Medulla oblongata (tissue), 1 donor: ENCODE measurements around the gene ENPP1.
"Not testable (repeated sequence)": the region's sequence is repeated elsewhere in the genome, so short reads cannot be mapped to it uniquely, and the experiment has no call there.

Source experiments
- DNase-seq: peaks from one replicate; pipeline ENCODE4 v3.0.0-alpha.2; 2015; ENCODE audit errors: extremely low spot score

Gene ENPP1

DNA sequence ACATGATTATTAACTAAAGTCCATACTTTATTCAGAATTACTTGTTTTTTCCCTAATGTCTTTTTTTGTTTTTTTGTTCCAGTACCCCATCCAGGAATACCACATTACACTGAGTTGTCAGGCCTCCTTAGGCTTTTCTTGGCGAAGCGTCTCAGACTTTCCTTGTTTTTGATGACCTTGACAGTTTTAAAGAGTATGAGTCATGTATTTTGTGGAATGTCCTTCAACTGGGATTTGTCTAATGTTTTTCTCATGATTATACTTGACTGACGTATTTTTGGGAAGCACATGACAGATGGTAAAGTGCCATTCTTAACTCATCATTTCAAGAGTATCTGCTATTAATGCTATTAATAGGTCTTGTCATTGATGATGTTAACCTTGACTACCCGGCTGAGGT lies 23.6 kb downstream of the ENPP1 start:
- no peak for DNase-seq

DNA sequence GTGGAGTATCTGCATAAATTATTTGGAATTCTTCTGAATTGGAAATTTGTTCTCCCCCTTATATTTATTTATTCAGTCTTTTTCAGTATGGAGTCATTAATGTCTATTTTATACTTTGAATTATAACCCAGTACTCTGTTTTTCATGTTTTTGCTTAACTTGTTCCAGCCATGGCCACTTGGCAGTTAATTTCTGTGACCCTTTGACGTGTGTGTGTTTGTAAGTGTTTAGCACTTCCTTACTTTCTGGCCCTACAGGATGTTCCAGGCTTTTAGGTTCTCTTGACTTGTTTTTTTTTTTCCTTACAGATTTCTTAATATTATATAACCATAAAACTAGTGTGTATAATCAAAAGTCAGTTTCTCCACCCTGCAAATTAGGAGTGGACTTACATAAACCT lies 24.1 kb downstream of the ENPP1 start:
- no peak for DNase-seq

DNA sequence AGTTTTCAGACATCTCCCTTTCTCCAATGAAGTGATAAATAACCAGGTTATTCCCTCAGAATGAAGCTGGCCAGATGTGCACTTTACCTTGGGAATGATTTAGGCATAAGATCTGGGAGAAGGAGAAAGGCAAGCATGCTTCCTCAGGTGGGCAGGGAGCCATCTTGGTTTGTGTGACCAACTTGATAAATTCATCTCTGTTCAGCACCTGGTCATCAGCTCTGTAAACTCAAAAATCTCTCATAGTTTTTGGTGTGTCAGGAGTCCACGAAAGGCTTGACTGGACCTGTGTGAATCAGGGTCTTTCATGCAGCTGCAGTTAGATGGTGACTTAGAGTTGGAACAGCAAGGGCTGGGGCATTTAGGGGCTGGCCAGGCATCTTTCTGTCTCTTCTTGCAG lies 24.5 kb downstream of the ENPP1 start:
- DNase-seq: no peak

DNA sequence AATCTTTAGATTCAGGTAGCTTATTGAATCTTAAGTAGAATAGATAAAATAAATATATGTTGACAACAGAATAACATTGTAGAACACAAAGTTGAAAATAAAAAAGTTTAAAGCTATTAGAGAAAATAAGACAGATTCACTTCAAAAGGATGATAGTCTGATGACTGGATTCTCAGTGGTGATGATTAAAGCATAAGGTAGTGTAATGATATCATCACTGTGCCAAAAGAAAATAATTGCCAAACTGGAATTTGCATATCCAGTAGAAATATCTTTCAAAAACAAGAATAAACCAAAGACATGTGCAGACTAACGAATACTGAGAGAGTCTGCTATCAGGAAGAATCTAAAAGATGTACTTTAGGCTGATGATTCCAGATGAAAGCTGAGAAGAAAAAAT lies 30.2 kb downstream of the ENPP1 start:
- DNase-seq: no peak

DNA sequence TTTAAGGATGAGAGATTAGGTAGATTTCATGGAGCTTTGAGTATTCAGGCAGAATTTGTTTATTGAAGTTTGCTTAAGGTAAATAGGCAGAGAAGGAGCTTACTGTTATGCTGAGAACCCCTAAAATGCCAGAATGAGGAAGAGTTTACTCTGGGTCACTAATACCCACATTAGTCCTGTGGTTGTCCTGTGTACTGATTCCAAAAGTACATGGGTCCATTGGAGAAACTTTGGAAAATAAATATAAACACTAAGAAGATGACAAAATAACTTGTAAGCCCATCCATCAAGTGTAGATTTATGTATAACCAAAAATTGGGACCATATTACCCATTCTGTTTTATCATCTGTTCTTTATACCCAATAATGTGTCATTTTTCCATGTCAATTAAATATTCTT lies 31.6 kb downstream of the ENPP1 start:
- no peak for DNase-seq

DNA sequence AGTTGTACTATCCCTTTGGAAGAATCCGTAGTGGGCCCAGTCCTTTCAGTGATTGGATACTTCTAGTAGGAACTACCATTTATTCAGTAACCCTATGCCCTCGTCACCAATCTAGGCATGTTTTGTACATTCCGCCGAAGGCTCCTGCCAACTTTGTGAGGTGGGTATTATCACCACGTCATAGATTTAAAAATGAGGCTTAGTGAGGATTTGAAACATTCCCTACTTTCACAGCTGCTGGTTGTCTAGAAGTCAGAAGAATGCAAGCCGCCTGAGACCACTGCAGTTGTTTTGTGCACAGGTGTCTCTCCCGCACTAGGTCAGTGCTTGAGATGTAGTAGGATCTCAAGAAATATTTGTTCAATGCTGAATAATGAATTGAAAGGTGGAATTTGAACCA lies 32.6 kb downstream of the ENPP1 start:
- DNase-seq: no peak

DNA sequence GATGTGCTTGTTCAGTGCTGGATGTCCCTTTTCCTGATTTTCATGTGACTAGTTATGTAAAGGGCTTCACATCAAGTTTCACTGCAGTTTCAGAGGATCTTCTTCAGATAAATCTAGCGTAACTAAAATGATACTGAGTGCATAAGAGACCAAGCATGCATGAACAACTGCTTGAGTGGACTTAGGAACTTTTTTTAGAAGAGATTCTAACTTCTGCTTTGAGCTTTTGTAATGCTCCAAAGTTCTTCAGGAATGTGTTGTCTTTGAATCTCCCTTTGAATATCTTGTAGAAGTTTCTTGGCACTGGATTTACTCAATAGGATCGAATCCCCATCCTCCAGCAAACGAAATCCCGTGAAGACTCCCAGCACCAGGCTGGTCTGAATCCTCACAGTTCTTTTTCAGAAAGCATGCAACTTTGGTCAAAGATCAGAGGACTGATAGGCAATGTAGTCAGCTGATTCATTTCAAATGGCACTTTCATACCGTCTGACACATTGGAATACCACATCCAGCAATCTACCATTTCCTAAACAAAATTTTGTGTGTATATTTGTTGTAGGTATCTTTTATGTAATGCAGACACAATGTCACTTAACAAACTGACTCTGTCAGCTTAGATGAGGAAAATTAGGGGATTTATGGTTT lies 33.2 kb downstream of the ENPP1 start:
- no peak for DNase-seq

DNA sequence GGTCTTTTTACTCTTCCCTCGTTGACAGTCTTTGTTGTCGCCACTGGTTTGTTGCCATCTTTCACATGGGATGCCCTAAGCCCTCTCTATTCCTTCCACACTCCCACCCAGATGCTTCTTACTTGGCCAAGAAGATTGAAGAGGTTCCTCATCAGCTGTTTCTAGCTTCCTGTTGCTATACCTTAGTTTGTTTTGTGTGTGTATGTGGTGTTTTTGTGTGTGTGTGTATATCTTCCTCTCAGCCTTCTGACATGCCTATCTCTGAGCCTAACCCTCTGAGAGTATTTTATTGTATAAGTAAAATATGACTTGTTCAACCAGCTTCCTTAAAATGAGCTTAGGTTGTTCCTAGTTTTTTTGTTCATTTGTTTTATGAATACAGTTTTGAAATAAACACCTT lies 35.9 kb downstream of the ENPP1 start:
- no peak for DNase-seq

DNA sequence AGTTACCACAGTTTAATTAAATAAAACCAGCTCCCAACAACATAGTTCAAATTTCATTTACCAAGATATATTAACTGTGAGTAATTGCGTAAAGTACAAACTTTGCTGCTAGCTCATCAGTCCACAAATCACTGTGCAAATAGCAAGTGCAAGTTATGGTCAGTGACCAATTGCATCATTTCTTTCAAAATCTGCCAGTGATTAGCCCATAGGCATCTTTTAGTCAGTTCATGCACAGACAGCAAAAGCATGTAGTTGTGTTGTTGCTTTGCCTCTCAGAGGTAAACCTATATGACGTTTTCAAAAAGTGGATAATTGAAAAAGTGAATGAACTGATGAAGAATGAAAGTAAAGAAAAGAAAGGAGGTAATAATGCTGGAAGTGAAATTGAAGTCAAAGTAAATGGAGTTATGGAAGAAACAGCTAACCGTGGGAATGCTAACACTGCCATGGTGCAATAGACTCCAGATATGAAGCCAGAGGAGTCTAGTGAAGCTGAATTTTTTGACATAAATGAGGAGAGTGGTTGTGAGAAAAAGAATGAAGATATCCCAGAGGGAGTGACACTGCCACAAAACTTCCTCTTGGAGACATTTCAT lies 36.5 kb downstream of the ENPP1 start:
- DNase-seq: no peak

DNA sequence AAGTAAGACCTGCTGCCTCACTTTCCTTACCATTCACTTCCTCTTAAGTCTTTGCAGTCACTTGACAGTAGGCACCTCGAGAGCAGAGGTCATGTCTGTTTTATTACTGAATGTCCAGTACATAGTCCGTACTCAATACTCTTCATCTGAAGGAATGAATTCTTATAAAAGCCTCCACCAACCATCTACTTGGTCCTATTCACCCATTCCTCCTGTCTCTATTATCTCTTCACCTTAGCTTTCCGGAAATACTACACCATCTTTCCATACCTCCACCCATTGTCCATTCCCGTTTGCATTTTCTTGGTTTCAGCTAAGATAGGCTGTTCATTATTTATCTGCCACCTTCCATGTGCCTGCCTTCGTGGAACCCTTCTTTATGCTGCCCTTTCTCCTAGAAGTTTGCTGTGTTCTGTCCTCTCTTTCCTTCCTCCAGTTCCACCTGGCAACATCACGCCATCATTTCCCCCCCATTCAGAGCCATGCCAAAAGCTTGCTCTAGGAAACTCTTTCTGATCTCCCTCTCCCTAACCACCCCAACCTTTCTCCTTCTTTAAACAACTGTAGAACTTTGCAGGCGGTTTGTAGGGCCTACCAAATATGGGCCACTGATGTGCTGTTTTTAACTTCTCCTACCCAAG lies 38.3 kb downstream of the ENPP1 start:
- no peak for DNase-seq

DNA sequence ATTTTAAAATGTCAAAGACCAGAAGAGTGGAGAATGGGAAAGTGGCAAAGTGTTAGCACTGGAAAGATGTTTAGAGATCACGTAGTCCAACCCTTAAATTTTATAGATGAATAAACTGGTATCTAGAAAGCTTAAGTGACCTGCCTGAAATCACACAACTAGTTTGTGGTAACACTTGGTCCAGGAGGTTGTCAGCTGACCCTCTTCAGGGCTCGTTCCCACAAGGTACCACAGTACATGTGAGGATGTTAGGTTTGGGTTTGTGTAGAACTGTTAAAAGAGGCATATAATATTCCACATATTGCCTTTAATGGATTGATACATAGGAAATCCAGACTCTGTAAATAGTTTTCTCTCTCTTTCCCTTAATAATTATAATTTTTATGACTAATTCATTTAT lies 39.1 kb downstream of the ENPP1 start:
- DNase-seq: no peak

DNA sequence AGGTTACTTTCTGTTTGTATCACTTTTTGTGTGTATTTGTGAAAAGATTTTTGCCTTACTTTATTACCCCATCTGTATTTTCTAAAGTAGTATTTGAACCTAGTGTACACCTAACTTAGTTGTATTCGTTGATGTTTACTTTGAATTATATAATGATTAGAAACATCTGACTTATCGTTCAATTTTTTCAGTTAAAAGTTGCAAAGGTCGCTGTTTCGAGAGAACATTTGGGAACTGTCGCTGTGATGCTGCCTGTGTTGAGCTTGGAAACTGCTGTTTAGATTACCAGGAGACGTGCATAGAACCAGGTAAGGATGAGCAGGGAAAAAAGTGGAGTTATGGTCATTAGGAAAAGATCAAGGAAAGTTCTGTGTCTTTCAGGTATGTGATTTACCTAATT lies 42.0 kb downstream of the ENPP1 start:
- DNase-seq: no peak

DNA sequence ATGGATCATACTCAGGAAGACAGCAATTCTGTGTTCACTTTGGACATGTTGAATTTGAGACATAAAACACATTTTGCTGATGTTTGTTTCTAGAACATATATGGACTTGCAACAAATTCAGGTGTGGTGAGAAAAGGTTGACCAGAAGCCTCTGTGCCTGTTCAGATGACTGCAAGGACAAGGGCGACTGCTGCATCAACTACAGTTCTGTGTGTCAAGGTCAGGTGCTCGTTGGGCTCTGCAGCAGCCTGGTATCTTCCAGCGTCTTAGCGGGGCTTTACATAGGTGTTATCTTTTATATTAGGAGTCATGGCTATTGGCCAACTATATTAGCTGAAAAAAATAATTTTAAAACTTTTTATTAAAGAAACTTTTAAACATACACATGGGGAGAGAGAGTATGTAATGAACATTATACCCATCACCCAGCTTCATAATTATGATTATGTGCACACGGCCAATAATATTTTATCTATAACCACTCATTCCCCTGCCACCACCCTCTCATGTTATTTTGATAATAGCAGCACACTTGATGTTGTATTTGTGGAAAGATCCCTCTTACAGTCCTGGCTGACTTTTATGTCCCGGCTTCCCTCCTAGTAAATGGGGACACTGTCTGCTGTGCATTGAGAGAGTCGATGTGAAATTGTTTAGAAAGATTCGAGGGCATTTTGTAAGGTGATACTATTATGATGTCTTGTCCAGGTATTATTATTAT lies 43.4 kb downstream of the ENPP1 start:
- no peak for DNase-seq

DNA sequence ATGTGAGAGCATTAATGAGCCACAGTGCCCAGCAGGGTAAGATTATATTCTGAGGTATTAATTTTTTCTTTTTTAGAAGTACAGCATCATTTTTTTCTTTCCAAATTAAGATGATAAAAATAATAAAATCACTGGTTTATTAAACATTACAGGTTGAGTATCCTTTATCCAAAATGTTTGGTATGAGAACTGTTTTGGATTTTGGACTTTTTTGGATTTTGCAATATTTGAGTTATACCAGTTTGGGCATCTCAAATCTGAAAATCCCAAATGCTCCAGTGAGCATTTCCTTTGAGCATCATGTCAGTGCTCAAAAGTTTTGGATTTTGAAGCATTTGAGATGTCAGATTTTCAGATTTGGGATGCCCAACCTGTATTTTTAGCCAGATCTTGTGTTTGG lies 44.4 kb downstream of the ENPP1 start:
- no peak for DNase-seq

DNA sequence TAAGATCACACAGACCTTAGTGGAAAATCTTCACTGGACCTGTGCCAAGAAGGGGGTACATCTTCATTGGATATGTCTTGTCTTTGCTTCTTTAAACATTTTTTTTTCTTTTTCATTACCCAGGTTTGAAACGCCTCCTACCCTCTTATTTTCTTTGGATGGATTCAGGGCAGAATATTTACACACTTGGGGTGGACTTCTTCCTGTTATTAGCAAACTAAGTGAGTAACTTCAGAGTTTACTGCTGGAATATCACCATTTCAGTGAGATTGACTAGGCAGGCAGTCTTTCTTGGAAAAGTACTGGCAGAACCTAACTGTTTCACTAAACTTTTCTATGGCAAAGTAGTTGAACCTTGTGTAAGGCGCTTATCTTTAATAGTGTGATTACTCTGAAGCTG lies 47.0 kb downstream of the ENPP1 start:
- DNase-seq: no peak

DNA sequence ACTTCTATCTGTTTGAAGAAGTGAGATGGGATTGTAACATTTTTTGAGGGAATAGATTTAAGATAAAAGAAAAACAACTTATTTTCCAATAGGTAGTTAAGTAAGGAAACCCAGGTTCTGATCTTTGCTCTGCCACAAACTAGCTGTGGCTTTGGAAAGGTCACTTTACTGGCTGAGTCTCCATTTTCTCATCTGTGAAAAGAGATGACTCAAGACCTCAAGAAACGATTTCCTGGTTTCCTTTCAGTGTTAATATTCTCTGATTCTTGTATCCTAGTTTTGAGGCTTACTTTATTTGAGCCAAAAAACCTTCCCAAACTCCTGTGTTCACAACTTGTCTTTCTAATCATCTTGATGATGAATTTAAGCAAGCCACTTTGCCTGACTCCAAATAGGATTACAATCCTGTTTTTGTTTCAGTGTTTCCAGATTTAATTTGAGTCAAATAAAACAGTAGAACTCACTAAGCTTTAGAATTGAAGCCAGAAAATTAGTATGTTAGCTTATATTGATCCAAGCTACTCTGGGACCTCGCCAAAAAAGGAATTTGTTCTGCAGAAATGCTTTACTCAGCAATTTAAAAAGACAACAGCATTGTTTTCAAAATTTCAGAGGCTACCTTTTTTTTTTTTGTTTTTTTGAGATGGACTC lies 51.1 kb downstream of the ENPP1 start:
- no peak for DNase-seq

DNA sequence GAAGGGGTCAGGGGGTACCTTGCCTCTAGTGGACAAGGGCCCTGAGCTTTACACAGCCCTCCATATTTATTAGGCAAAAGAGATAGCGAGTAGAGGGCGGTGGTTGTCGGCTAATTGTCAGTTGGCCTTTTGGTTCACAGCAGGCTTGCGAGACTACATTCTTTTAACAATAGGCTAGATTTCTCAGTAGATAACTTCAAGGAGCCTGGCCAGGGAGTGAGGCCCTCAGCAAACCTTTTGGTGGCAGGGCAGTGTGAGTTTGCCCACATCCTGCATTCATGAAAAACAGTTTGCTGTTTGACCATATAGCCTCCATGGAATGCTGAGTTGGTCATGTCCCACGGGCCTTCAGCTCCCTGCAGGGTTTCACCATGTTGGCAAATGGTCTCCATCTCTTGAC lies 51.8 kb downstream of the ENPP1 start:
- DNase-seq: not testable (repeated sequence)

DNA sequence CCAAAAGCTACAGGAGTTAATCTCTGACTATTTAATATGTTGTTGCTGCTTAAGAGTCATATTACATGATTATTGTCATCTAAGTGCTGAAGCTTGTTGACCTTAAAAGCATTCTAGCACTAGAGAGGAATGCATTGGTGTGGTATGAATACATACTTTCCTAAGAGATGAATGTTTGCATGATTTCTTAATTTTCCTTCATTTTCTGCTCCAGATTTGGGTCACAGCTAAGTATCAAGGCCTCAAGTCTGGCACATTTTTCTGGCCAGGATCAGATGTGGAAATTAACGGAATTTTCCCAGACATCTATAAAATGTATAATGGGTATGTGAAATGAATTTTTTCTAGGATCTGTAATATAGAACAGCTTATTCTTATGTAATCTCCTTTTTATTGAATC lies 53.6 kb downstream of the ENPP1 start:
- DNase-seq: no peak

DNA sequence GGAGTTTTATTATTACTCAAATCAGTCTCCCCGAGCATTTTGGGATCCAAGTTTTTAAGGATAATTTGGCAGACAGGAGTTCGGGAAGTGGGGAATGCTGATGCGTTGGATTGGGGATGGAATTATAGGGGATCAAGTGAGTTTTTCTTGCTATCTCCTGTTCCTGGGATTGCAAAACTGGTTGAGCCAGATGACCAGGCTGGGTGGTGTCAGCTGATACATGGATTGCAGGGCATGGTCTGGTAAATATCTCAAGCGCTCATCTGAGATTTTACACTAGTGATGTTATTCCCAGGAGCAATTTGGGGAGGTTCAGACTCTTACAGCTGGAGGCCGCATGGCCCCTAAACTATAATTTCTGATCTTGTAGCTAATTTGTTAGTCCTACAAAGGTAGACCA lies 54.7 kb downstream of the ENPP1 start:
- DNase-seq: no peak

DNA sequence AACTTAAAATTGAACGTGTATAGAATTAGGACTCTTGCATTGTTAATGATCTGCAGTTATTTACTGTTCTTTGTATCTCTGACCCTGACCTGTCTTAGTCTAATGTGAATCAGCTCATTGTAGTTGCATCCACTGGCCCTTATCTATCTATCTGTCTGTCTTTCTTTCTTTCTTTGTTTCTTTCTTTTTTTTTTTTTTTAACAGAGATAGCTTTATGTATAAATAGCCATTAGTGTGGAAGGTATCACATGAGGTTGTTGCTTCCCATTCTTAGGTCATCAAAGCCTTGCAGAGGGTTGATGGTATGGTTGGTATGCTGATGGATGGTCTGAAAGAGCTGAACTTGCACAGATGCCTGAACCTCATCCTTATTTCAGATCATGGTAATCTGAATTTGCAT lies 59.9 kb downstream of the ENPP1 start:
- no peak for DNase-seq

DNA sequence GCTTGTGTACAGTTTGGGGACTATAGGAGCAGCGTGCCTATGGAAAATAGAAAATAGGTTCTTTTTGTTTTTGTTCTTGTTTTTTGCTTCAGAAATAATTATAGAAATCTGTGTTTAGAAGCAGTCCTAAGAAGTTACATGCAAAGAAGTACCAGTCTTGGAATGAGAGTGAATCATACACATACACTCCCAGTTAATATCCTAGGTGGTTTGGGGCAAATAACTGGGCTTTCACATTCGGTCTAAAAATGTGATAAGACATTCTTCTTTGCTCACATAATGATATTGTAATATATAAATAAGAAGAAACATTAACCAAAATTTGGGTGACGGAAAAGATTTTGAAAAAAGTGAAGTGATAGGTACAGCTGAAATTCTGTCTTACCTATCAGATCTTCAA lies 61.0 kb downstream of the ENPP1 start:
- no peak for DNase-seq

DNA sequence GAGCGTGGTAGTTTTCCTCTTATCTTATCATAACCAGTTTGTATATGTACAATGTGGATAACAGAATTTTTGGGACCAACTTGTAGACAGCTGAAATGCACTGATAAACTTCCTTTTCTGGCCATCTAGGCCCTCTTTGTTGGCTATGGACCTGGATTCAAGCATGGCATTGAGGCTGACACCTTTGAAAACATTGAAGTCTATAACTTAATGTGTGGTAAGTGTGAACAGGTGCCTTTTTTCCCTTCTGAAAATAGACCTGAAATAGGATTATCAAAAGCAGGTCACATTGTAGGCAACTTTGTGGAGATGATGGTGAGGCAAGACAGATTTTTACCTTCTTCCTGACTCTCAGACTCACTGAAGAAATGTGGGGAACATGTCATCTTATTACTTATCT lies 67.8 kb downstream of the ENPP1 start:
- no peak for DNase-seq

DNA sequence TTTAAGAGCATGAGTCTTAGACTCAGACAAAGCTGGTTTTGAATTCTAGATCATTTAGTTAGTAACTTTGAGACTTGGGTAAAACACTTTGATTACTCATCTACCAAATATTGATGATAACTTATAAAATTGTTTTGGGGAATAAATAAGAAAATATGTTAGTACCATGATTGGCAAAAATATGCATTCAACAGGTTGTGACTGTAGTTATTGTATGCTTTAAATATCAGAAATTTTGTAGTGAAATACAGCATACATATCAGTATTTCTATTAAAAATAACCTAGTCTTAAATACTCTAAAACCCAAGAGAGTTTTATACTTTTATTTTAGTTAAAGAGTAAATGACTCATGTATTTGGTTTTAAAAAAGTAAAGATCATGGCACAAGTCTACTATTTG lies 68.7 kb downstream of the ENPP1 start:
- DNase-seq: no peak
